NCI-H128 (cell line): ENCODE data around the gene KCNK3.
"Not testable (repeated sequence)": the region's sequence is repeated elsewhere in the genome, so short reads cannot be mapped to it uniquely, and the experiment has no call there.

ENCODE experiments used
- DNase-seq: peaks from one replicate; lab custom pipeline; 2025; ENCODE audit not compliant: unreplicated experiment; lab: John Stamatoyannopoulos, UW

The KCNK3 gene

DNA sequence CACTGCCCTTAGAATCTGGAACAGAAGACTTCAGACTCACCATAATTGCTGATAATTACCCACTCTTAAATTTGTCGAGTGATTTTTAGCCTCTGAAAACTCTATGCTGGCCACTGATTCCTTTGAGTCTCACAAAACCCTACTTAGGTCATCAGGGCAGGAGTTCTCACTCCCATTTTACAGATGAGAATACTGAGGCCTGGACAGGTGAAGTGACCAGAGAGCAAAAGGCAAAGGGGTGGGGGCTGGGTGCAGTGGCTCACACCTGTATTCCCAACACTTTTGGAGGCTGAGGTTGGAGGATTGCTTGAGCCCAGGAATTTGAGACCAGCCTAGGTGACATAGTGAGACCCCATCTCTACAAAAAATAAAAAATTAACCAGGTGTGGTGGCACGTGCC lies 36.8 kb downstream of the KCNK3 start:
- DNase-seq = no peak

DNA sequence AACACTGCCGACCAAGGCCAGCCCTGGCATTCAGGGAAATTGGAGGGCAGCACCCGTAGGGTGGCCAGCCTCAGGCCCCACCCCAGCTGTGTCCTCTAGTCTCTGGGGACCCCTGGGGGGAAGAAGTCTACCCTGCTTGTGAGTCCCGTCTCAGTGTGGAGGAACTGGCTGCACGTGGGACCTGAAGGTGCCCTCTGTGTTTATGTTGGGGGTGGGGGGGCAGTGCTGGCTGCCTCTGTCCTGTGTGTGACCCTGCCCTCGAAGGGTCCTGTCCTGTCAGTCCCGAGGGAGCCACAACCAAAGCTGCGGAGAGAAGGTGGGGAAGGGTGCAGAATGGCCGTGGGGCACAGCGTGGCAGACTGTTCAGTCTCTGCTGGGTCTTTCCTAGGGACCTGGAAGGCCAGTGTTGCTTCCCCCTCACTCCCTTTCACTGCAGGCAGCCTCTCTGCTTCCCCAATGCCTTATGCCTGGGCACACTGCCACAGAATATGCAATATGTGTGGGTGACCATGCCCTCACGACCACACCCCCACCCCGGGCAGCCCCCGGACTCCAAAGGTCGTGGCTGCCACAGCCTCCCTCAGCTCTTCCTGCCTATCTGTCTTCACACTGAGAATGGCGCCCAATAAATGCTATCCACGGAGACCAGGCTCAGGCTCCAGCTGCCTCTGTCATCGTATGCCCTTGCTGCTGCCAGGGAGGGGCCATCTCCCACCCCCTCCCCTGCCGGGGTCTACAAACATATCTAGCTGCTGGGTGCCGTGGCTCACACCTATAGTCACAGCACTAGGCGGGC lies 38.2 kb downstream of the KCNK3 start:
- no peak for DNase-seq

DNA sequence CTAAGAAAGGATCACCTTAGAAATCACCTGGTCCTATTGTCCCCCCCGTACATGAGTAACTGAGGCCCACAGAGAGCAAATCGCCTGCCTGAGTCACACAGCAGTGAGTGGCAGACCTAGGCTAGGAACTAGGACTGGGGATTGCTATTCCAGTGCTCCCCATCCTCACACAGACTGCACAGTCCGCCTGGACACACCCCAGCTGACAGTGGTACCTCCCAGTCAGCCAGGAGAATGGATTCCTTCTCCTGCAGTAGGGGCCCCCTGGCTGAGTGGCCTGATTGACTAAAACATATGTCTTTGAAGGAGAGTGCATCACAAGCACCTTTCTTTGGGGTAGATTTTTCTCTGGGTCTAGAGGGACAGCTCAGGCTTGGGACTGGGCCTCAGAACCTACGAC lies 39.2 kb downstream of the KCNK3 start:
- DNase-seq = no peak

DNA sequence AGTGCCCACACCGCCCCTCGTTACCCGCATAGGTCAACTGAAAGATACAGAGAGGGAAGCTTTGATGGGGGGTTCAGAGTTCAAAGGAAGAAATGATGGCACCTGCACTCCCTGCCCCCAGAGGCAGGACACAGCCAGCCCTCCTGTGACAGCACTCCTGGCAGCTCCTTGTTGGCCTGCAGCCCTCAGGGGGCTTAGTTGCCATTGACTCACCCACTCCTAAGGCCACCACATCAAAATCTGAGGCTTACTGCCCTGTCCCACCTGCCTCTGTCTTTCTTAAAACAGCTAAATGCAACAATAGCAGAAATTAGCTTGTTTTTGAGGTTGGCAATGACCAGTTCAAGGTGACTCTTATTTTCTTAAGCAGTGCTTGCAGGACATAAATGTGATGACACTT lies 39.9 kb downstream of the KCNK3 start:
- DNase-seq = no peak

DNA sequence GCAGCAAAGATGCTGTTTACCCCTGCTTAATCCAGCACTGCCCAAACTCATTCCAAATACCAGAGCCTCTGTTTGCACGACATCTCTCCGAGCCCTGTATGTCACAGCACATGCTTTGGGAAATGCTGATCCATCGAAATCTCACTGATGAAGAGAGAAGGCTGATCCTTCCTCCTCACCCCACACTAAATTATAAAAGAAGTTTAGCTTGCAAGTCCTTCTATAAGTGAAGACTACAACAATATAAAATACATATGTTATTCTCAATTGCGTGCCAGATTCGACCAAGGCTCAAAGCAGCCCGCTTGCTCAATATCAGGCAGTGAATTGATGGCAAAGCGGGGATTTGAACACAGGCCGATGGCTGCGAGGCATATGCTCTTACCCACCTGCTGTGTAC lies 40.9 kb downstream of the KCNK3 start:
- DNase-seq = no peak

DNA sequence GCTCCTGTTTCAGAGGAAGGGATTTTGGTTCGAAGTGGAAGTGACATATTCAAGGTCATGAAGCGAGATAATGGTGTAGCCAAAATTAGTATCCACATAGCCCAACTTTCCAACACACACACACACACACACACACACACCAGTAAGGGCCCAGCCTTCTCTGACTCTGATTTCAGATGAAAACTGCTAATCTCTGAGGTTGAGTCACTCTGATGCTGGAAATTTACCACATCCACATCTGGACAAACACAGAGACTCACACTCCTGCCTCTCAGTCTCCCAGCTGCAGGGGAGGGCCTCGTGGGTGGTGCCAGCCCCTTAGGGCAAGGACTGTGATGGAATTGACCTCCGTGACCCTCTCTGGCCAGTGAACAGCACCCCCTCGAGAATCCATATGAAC lies 42.6 kb downstream of the KCNK3 start:
- DNase-seq = no peak

DNA sequence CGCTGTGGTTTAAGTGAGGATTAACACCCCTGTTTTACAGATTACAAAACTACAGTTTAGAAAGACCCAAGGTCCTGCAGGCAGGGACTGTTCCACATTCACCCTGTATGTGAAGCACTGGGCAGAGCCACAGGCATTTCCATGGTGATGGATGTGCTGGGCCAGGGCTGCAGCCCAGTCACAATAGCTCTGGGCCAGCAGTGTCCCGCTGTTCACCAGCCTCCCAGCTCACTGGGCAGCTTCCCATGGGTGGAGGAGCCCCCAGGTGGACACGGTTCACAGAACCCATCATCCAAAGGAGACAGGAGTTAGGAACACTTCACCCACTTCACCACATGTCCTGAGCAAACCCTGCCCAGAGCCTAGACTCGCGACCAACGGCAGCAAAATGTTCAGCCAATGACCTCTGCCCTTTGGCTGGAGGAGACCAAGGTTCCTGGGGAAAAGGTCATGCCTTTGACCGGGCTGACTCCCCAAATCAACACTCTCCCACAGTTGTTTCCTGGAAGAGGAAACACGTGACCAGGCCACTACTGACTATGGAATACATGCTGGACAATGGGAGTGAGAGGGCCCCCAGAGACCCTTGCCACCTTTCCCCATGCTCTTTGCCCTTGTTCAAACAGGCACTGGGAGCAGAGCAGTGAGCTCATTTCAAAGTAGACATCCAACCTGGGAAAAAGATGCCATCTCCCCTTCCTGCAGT lies 43.5 kb downstream of the KCNK3 start:
- DNase-seq = no peak

DNA sequence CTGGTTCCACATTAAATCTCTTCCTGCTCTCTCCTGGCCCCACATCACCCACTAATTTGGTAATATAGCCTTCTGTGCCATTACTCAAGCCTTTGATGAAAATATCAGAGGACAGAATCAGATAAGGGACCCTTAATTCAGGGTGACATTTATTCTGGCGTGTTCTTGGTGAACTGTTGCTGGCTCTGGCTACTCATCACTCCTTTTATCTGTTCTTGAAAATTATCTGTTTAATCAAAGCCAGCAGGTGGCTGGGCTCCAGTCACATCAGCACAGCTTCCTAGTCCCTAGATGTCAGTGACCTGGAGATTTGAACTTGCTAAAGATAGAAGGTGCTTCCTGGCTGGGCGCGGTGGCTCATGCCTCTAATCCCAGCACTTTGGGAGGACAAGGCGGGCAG lies 44.7 kb downstream of the KCNK3 start:
- DNase-seq = no peak

DNA sequence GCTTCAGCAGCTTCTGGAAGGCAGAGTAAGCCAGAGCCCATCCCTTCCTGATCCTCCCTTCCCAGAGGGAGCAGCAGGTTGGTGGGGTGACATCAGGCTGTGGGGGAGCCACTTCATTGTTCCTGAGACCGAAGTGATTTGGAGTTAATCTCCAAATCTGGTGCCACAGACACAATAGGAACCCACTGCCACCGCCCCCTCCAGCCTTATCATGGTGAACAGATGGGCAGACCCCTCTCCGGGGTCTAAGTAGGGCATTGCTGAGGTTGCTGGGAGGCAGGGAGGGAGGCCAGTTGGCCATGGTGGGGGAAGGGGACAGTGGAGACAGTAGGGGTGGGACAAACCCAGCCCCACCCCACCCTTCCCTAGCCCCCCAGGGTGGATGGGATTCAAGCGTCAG lies 46.0 kb downstream of the KCNK3 start:
- no peak for DNase-seq

DNA sequence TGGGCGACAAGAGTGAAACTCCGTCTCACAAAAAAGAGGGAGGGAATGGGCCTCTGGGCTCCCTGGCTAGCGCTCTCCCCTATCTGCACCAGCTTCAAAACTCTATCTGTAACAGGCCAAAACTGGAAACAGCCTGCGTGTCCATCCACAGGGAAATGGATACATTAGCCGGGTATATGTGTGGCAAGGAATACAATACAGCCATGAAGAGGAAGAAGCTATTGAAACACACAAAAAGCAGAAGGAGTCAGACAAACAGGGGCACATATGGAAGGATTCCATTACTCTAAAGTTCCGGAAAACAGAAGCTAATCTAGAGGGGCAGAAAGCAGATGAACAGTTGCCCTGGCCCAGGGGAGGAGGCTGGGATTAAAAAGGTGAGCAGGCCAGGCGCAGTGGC lies 47.0 kb downstream of the KCNK3 start:
- DNase-seq = no peak

DNA sequence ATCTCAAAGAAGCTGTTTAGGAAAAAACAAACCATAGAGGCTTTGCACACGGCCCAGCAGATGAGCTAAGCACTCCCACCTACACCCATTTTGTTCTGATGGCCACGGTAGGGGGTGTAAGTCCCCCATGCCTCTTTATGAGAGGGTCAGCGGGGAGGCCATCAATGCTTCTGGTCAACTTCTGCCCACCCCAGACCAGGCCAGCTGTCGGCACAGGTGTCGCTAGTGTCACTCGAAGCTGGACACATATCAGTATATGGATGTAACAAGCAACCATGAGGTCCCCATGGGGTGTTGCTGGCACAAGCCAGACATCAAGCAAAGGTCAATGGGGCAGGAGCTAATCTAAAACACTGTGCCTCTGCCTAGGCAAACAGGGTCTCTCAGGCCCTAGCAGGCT lies 47.8 kb downstream of the KCNK3 start:
- DNase-seq = no peak

DNA sequence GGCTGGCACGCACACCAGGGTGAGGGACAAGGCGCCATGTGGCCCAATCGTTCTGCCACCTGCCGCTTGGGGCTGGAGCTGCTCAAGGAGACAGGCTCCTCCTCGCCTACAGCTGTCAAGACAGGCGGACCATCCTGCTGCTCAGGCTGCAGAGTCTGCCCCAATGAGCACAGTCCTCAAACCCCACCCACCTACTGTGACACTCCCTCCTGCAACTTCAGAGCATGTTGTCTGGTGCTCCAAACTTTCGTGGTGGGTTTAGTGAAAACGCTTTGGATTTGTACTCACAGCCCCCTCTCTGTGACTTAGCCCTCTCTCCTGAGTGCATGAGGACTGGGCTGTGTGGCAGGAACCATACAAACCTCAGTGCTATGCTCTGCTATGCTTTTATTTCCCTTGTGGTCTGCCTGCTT lies 48.4 kb downstream of the KCNK3 start:
- no peak for DNase-seq

DNA sequence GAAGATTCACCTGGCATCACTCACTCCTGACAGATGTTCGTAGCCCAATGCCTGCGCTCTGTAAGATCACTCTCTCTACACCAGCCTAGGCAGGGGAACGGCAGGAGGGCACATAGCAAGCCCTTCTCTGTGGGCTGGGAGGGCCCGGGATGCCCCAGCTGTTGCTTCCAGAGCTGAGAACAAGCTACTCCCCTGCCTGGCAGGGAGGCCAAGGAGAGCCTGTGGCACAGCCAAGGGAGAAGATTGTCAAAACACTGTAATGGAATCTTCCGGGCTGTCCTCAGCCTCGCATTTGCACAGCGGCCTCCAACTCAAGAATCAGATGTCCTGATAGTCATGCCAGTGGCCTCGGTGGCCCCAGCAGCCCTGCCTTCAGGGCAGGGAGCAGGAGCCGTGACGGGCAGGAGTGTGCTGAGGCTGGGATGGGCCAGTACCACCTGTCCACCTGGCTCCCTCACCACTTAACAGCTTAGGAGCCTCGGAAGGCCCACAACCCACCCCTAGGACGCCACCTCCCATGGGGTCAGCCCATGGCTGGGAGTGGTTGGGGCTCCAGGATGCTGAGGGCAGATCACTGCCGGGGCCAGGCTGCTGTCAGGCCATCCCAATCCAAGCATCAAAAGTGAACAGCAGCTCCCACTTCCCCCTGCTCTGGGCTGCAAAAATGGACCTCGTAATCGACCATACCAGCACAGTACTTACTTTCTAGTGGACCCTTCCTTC lies 49.7 kb downstream of the KCNK3 start:
- no peak for DNase-seq

DNA sequence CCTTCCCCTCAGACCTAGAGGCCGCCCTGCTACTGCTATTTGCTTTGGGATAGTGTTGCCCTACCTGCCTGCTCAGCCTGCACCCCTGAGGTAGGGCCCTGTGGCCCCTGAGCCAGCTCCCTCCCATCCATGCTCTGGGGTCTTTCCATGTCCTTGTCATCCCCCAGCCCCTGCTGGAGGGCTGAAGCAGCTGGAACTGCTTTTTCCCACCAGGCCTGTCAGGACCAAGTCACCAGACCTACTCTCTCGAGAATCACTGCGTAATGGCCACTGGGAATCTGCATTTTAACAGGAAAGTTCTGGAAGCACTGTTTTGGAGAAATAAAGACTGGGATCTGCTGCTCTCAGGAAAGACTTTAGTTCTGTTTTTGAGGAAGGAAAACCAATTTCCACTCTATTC lies 51.3 kb downstream of the KCNK3 start:
- DNase-seq = no peak

DNA sequence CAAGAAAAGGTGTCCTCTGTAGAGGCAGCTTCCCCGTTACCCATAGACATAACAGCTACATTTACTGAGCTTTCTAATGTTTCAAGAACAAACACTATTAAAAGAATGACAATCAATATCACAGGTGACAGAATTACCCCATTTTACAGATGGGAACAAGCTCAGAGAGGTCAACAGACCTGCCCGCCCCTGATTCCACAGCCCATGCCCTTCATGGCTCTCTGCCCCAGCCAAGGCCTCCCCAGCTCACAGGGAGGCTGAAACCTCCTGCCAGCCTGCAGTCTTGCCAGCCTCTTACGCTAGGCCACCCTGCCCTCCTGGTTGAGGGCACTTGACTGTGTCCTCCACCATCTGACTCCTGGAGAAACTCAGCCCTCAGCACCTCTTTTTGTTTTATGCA lies 52.4 kb downstream of the KCNK3 start:
- DNase-seq = no peak

DNA sequence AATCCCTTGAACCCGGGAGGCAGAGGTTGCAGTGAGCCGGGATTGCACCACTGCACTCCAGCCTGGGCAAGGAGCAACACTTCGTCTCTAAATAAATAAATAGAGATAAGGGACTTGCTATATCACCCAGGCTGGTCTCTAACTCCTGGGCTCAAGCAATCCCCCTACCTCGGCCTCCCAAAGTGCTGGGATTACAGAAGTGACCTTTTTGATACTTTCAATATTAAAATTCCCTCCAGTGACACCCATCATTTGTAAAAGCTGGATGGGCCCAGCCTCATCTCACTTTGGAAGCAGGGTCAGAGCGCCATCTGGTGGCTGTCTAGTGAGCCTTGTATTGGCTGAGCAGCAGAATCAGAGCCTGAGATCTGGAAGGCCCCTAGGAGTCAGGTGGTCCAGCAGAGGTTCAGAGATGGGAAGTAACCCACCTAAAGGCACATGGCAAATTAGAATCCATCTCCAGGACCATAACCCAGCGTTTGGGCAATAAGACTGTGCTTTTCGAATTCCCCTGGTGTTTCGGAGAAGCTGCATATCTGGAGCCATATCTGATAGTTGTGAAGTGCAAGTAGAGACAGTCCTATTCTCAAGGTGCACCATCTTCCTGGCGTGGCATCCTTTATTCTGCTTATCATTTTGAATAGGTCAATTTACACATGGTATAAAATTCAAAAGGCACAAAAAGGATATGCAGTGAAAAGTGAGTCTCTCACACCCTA lies 53.2 kb downstream of the KCNK3 start:
- peak; percentile 36 for DNase-seq

DNA sequence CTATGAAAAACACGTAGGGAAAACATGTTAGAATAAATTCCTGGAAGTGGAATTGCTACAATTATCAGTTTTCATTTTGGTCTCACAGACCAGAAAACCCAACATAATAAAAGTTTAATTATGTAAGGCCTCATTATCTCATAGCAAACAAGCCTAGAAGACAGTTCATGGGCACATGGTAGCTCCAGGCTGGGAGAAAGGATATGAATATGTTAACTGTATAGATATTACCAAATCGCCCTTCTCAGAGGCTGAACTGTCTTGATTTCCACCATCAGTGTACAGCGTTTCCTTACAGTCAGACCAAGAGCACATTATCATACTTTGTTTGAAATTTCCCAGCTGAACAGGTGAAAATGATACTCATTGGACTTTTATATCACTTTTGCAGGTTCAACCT lies 54.4 kb downstream of the KCNK3 start:
- no peak for DNase-seq

DNA sequence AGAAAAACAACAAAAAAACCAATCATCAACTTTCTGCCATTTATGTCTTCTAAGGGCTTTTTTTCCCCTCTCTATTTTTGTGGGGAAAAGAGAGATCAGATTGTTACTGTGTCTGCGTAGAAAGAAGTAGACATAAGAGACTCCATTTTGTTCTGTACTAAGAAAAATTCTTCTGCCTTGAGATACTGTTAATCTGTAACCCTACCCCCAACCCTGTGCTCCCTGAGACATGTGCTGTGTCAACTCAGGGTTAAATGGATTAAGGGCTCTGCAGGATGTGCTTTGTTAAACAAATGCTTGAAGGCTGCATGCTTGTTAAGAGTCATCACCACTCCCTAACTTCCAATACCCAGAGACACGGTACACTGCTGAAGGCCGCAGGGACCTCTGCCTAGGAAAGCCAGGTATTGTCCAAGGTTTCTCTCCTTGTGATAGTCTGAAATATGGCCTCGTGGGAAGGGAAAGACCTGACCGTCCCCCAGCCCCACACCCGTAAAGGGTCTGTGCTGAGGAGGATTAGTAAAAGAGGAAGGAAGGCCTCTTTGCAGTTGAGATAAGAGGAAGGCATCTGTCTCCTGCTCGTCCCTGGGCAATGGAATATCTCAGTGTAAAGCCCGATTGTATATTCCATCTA lies 57.4 kb downstream of the KCNK3 start:
- DNase-seq = not testable (repeated sequence)

DNA sequence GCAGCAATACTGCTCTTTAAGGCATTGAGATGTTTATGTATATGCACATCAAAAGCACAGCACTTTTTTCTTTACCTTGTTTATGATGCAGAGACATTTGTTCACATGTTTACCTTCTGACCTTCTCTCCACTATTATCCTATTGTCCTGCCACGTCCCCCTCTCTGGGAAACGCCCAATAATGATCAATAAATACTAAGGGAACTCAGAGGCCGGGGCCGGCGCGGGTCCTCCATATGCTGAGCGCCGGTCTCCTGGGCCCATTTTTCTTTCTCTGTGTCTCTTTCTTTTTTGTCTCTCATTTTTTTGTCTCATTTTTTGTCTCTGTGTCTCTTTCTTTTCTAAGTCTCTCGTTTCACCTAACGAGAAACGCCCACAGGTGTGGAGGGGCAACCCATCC lies 57.9 kb downstream of the KCNK3 start:
- DNase-seq = not testable (repeated sequence)

DNA sequence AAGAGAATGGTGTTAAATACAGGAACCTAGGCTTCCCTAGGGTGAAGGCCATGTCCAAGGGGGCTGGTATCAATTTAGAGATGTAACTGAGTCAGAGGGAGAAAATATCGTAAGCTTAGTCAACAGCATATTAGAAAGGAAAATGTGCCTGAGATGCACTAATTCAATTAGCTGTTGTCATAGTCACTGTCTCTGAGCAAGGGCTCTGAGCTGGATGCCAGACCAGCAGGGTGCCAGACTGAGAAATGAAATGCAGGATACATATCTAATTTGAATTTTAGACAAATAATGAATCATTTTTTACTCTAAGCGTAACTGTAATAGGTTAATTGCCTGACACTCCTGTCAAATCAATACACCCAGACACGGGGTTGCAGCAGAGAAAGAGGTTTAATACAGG lies 60.1 kb downstream of the KCNK3 start:
- DNase-seq = no peak

DNA sequence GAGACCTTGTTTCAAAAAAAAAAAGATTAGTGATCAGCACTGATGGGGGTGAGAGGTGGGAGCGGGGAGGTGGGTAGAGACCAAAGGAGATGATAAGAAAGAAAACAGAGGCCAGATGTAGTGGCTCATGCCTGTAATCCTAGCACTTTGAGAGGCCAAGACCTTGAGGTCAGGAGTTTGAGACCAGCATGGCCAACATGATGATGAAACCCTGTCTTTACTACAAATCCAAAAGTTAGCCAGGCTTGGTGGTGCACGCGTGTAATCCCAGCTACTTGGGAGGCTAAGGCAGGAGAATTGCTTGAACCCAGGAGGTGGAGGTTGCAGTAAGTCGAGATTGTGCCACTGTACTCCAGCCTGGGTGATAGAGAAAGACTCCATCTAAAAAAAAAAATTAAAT lies 62.0 kb downstream of the KCNK3 start:
- DNase-seq = no peak
